PC-3 (cell line): ENCODE data around the gene PF4V1. TPM values are rescaled to one million over a fixed set of nuclear protein-coding genes. Genes with fewer than 3 reads are reported as not detected.

ENCODE experiments used
- ATAC-seq: fragments of 200-7000 bp; cut with Tn5 transposase; 2 replicates; pipeline ENCODE4 v1.9.1; 2020; ENCODE audit warnings: mild to moderate bottlenecking, moderate library complexity
- BruUV-seq: library from RNA; stranded (reverse); fragments of 400-500 nt; replicated peaks from 2 replicates; lab custom pipeline; 2021; lab: Mats Ljungman, UMichigan
- CTCF ChIA-PET: fragments of 300-600 bp; sonication (Branson Sonifier 250); formaldehyde crosslinking; loops from one replicate; lab custom pipeline; 2022; ENCODE audit warnings: antibody characterized with exemption; lab: Charles Lee
- POLR2A ChIA-PET: fragments of 300-600 bp; sonication (Branson Sonifier 250); formaldehyde crosslinking; loops from one replicate; lab custom pipeline; 2022; ENCODE audit warnings: antibody characterized with exemption; ENCODE audit not compliant: unreplicated experiment; lab: Charles Lee
- DNase-seq: peaks from one replicate; pipeline ENCODE4 v3.0.0-alpha.2; 2015
- H2AFZ ChIP-seq: fragments of 300-600 bp; sonication (generic); 2 replicates; pipeline ENCODE4 v1.6.0; 2016; ENCODE audit warnings: antibody characterized with exemption, low read length
- H3F3A ChIP-seq: fragments of 300-600 bp; sonication (generic); one replicate; pipeline ENCODE4 v1.6.0; 2017; ENCODE audit warnings: antibody characterized with exemption, low read length, control low read depth, mild to moderate bottlenecking; ENCODE audit not compliant: unreplicated experiment
- H3K27ac ChIP-seq: fragments of 300-600 bp; sonication (generic); 2 replicates; pipeline ENCODE4 v1.5.1; 2016; ENCODE audit warnings: mild to moderate bottlenecking, low read length
- H3K27me3 ChIP-seq: fragments of 300-600 bp; sonication (generic); 2 replicates; pipeline ENCODE4 v1.6.1; 2016; ENCODE audit warnings: low read length, mixed read lengths
- H3K36me3 ChIP-seq: fragments of 300-600 bp; sonication (generic); 2 replicates; pipeline ENCODE4 v1.6.1; 2016; ENCODE audit warnings: low read depth, mixed run types, low read length, mixed read lengths
- H3K4me1 ChIP-seq: fragments of 300-600 bp; sonication (generic); 2 replicates; pipeline ENCODE4 v1.5.1; 2016; ENCODE audit warnings: low read length; ENCODE audit not compliant: insufficient read depth
- H3K4me2 ChIP-seq: fragments of 300-600 bp; sonication (generic); 2 replicates; pipeline ENCODE4 v1.6.0; 2016; ENCODE audit warnings: low read length
- H3K4me3 ChIP-seq: fragments of 300-600 bp; sonication (generic); 2 replicates; pipeline ENCODE4 v1.5.1; 2016; ENCODE audit warnings: mild to moderate bottlenecking, low read length, mixed read lengths
- H3K79me2 ChIP-seq: fragments of 300-600 bp; sonication (generic); 2 replicates; pipeline ENCODE4 v1.6.1; 2017; ENCODE audit warnings: low read length, mixed read lengths
- H3K9ac ChIP-seq: fragments of 300-600 bp; sonication (generic); 2 replicates; pipeline ENCODE4 v1.6.0; 2016; ENCODE audit warnings: mild to moderate bottlenecking, low read length
- H3K9me2 ChIP-seq: fragments of 300-600 bp; sonication (generic); replicated peaks from 2 replicates; pipeline ENCODE4 v1.6.1; 2016; ENCODE audit warnings: mixed run types, low read length, mixed read lengths
- H3K9me3 ChIP-seq: fragments of 300-600 bp; sonication (generic); 2 replicates; pipeline ENCODE4 v1.6.1; 2016; ENCODE audit warnings: low read length, mixed read lengths
- H4K20me1 ChIP-seq: fragments of 300-600 bp; sonication (generic); 2 replicates; pipeline ENCODE4 v1.6.1; 2016; ENCODE audit warnings: low read length, mixed read lengths
- CTCF ChIP-seq: fragments of 300-600 bp; sonication (generic); conservative IDR thresholded peaks from 2 replicates; pipeline ENCODE4 v1.5.1; 2017; ENCODE audit warnings: antibody characterized with exemption, low read depth, mild to moderate bottlenecking, low read length
- EZH2 ChIP-seq: fragments of 300-600 bp; sonication (generic); IDR thresholded peaks from one replicate; pipeline ENCODE4 v1.6.1; 2017; ENCODE audit warnings: antibody characterized with exemption, mild to moderate bottlenecking, low read length; ENCODE audit not compliant: unreplicated experiment
- EZH2phosphoT487 ChIP-seq: fragments of 300-600 bp; sonication (generic); IDR thresholded peaks from 2 replicates; pipeline ENCODE4 v1.6.1; 2018; ENCODE audit warnings: mild to moderate bottlenecking, antibody characterized with exemption, low read length, borderline replicate concordance
- intact Hi-C: fragments of 100-400 bp; cut with micrococcal nuclease; formaldehyde crosslinking; loops from 2 replicates; pipeline ENCODE4 v1.9.0; 2023
- total RNA-seq: library from RNA; depleted of rRNA; stranded (reverse); fragments of >200 nt; gene quantifications from 2 replicates; pipeline ENCODE4 v1.2.3, GENCODE V29; 2014

Gene PF4V1
- total RNA-seq, 1 experiment from 2014 or later: not detected

DNA sequence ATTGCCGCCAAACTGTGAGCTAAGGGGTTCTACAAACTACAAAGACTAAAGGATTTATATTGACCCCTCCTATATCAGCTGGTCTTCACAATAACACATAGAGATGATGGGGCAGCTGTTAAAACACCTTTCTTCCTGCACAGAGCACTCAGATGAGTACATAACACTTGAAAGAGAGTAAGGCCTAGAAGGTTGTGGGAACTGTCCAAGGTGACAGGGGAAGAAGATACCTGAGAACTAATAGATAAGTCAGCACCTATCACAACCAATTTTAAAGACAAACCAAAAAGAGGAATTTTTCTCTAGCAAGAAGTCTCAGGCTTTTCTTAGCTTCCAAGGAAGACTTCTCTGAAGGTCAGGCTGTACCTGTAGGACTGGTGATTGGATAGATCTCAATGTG is 35.8 kb upstream of the PF4V1 start:
- Histone ChIP-seq H3K9ac (peak overlapping the region; percentile 19; the same call in 1 of the 2 replicates), H3K27me3 (no peaks in the 10 kb centered on the region), H3F3A (peaks cover 9% of the 10 kb centered on the region), H2AFZ (no peak overlapping the region), H3K79me2 (no peaks in the 10 kb centered on the region), H3K4me1 (peaks cover 47% of the 10 kb centered on the region), H3K4me2 (peak overlapping the region; percentile 23), H3K4me3 (no peak overlapping the region), H3K36me3 (no peaks in the 10 kb centered on the region), H4K20me1 (no peaks in the 10 kb centered on the region), H3K9me2 (no peaks in the 10 kb centered on the region), H3K27ac (peak overlapping the region; percentile 95), H3K9me3 (no peaks in the 10 kb centered on the region)
- ChIA-PET CTCF (no interaction called here), POLR2A (no interaction called here)
- BruUV-seq: no TSS peak
- intact Hi-C loops: loop anchor here (2.0 kb wide), 1 partner anchor 47 kb away; no protein-coding TSS in a partner anchor
- no peak for ATAC-seq
- TF ChIP-seq EZH2phosphoT487 (no peak), EZH2 (no peak), CTCF (no peak)
- DNase-seq: peak; percentile 37

DNA sequence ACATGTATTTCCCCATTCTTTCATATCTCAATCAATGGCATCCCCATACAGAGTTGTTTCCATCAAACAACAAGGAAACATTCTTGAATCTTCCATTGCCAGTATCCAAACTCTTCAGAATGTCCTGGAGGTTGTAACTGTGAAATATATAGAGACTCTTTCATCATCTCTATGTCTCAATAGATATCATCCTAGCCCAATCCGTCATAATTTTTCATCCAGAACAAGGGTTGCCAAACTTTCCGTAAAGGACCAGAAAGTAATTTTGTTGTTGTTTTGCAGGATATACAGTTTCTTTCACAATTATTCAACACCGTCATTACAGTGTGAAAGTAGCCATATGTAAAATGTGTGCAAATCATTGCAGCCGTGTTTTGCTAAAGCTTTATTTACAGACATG is 31.8 kb upstream of the PF4V1 start:
- CTCF ChIA-PET: no interaction called here
- Histone ChIP-seq H3K79me2 (no peaks in the 10 kb centered on the region), H3K27me3 (no peaks in the 10 kb centered on the region), H3K9me3 (no peaks in the 10 kb centered on the region), H4K20me1 (no peaks in the 10 kb centered on the region), H2AFZ (no peak overlapping the region), H3K9me2 (no peaks in the 10 kb centered on the region), H3F3A (no peaks in the 10 kb centered on the region), H3K36me3 (no peaks in the 10 kb centered on the region), H3K4me3 (no peak overlapping the region), H3K27ac (no peak overlapping the region), H3K4me2 (no peak overlapping the region), H3K9ac (no peak overlapping the region), H3K4me1 (peaks cover 22% of the 10 kb centered on the region)
- DNase-seq: no peak
- no TSS peak for BruUV-seq
- no peak for ATAC-seq
- POLR2A ChIA-PET: no interaction called here
- intact Hi-C loops: no loop called here
- TF ChIP-seq EZH2phosphoT487 (no peak), EZH2 (no peak), CTCF (no peak)

- Histone ChIP-seq H3K9me2 (no peaks in the 10 kb centered on the region), H3F3A (no peaks in the 10 kb centered on the region), H2AFZ (no peak overlapping the region), H3K9ac (no peak overlapping the region), H3K27ac (no peak overlapping the region), H3K9me3 (peaks cover 4% of the 10 kb centered on the region), H4K20me1 (no peaks in the 10 kb centered on the region), H3K4me1 (peaks cover 12% of the 10 kb centered on the region), H3K36me3 (peaks cover 1% of the 10 kb centered on the region; the same call in 1 of the 2 replicates), H3K4me3 (no peak overlapping the region), H3K27me3 (no peaks in the 10 kb centered on the region), H3K79me2 (no peaks in the 10 kb centered on the region), H3K4me2 (no peak overlapping the region; the same call in 1 of the 2 replicates)
- DNase-seq (peak; percentile 60), ATAC-seq (peak; percentile 72)
- intact Hi-C loops: no loop called here
- TF ChIP-seq EZH2phosphoT487 (no peak), EZH2 (no peak), CTCF (no peak)
- BruUV-seq: no TSS peak
- POLR2A ChIA-PET: no interaction called here
- CTCF ChIA-PET: interaction anchor here (0.6 to 0.7 kb wide), 2 partner anchors 42 to 148 kb away, joined by 4 to 8 read pairs; no protein-coding TSS in a partner anchor
Measured at GRCh38 chr4:73822389-73822788, 30.7 kb upstream of the PF4V1 start.
